Stimulated activated naive CD8-positive, alpha-beta T cell treated with anti-CD3 and anti-CD28 coated beads, Interleukin-15, Interleukin-2, amounts not matched to agents 100 ng/mL and 50 ng/mL, for 24 hours (primary cell): ENCODE data around the gene SLC7A6.

ENCODE experiments used
- H3K27ac Mint-ChIP-seq: one replicate; pipeline ENCODE4 v1.8.0; 2021; ENCODE audit warnings: mild to moderate bottlenecking, mixed read lengths
- H3K27me3 Mint-ChIP-seq: one replicate; pipeline ENCODE4 v1.8.0; 2021; ENCODE audit warnings: mixed read lengths
- H3K36me3 Mint-ChIP-seq: one replicate; pipeline ENCODE4 v1.8.0; 2021; ENCODE audit warnings: low read depth, mixed read lengths
- H3K4me1 Mint-ChIP-seq: one replicate; pipeline ENCODE4 v1.8.0; 2021; ENCODE audit warnings: low read depth, mixed read lengths
- H3K4me3 Mint-ChIP-seq: one replicate; pipeline ENCODE4 v1.8.0; 2021; ENCODE audit warnings: mild to moderate bottlenecking, mixed read lengths
- H3K9me3 Mint-ChIP-seq: one replicate; pipeline ENCODE4 v1.8.0; 2021; ENCODE audit warnings: mixed read lengths

SLC7A6 gene

DNA sequence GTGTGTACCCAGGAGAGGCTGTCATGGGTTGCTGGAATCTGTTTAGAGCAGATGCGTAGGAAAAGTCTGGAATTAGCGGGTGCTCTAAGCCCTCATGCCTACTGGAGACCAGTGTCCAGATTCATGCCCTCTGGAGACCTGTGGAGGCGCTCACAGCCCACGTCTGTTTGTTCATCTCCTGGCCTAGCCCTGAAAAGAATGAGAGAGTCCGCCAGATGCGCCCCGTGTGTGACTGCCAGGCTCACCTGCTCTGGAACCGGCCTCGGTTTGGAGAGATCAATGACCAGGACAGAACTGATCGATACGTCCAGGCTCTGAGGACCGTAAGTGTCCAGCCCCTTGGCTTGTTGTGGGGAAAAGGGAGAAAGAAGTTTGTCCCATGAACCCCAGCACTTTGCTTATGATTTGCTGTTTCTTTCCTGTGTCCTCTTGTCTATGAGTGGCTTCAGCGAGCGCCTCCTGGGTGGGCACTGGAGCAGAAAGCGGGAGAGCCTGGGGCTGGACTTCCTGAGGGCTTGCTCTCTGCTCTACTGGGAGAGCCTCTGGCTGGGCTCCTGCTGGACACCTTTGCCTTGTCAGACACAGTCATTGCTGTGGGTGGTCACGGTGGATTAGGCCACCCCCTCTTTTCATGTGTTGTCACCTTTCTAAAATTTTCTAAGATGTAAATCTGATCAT, 81.8 kb downstream of the SLC7A6 start:
- Mint-ChIP-seq H3K4me1 (peaks cover 13% of the 10 kb centered on the region), H3K36me3 (peaks cover 72% of the 10 kb centered on the region), H3K27me3 (no peaks in the 10 kb centered on the region), H3K9me3 (no peaks in the 10 kb centered on the region), H3K4me3 (no peak overlapping the region), H3K27ac (no peak overlapping the region)

DNA sequence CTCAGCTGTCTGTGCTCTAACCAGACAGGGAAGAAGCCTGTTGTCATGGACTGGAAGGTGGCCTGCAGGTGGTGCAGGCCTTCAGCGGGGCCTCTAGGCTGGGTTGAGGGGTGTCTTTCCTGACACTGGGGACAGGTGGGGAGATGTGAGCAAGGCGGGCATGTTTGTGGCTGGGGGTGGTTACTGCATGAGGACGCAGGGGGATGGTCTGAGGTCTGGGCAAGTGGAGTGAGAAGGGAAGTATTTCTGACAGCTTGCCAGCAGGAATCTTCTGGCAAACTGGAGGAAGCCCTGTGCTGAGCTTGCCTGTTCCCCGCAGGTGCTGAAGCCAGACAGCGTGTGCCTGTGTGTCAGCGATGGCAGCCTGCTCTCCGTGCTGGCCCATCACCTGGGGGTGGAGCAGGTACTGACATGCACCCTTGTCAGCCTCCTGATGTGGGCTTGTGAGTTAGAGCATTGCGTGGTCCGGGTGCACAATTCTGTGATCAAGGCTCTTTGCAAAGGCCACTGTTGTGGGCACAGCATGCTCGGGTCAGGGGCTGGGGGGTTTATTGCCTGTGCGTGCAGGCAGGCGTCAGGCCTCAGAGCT, 82.7 kb downstream of the SLC7A6 start:
- Mint-ChIP-seq H3K27me3 (no peaks in the 10 kb centered on the region), H3K9me3 (no peaks in the 10 kb centered on the region), H3K4me1 (peaks cover 13% of the 10 kb centered on the region), H3K36me3 (peaks cover 73% of the 10 kb centered on the region), H3K4me3 (no peak overlapping the region), H3K27ac (no peak overlapping the region)

GRCh38 chr16:68347605-68348004, 83.3 kb downstream of the SLC7A6 start:
- no peak overlapping the region for H3K4me3 Mint-ChIP-seq
- no peaks in the 10 kb centered on the region for H3K9me3 Mint-ChIP-seq
- H3K36me3 Mint-ChIP-seq: peaks cover 72% of the 10 kb centered on the region
- no peaks in the 10 kb centered on the region for H3K27me3 Mint-ChIP-seq
- no peak overlapping the region for H3K27ac Mint-ChIP-seq
- H3K4me1 Mint-ChIP-seq: peaks cover 13% of the 10 kb centered on the region

DNA sequence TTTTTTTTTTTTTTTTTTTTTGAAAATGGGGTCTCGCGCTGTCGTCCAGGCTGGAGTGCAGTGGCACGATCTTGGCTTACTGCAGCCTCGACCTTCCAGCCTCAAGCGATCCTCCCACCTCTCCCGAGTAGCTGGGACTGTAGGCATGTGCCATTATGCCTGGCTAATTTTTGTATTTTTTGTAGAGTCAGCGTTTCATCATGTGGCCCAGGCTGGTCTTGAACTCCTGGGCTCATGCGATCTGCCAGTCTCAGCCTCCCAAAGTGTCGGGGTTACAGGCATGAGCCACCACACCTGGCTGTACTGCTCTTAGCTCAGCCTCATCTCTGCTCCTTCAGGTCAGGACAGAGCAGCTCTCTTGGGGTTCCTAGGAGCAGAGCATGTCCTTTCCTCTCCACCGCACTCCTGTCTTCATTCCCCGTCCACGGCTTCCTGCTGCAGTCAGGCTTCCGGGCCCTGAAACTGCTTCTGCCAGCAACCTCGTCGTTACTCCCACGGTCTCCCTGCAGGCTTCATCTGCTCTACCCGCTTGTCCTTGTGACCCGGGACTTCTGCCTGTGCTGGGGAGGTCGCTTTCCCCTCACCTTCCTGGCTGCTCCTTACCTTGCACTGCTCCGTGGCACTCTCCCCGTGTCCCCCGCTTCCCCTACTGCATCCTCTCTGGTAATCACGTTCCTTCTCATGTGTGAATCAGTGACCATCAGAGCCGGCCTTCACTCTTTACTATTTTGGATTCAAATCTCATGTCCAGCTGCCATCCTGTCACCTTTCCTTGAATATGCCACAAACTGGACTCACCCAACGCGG, 84.5 kb downstream of the SLC7A6 start:
- H3K9me3 Mint-ChIP-seq: no peaks in the 10 kb centered on the region

GRCh38 chr16:68349838-68350410, 85.6 kb downstream of the SLC7A6 start:
- H3K4me1 Mint-ChIP-seq: peaks cover 11% of the 10 kb centered on the region
- H3K27ac Mint-ChIP-seq: no peak overlapping the region
- H3K27me3 Mint-ChIP-seq: no peaks in the 10 kb centered on the region
- H3K9me3 Mint-ChIP-seq: no peaks in the 10 kb centered on the region
- no peak overlapping the region for H3K4me3 Mint-ChIP-seq
- peaks cover 83% of the 10 kb centered on the region for H3K36me3 Mint-ChIP-seq

More for the DNA sequence above, 84.5 kb downstream of the SLC7A6 start:
- Mint-ChIP-seq H3K4me1 (peaks cover 13% of the 10 kb centered on the region), H3K36me3 (peaks cover 77% of the 10 kb centered on the region), H3K4me3 (no peak overlapping the region), H3K27ac (no peak overlapping the region), H3K27me3 (no peaks in the 10 kb centered on the region)

- Mint-ChIP-seq H3K27me3 (no peaks in the 10 kb centered on the region), H3K9me3 (no peaks in the 10 kb centered on the region), H3K4me3 (no peak overlapping the region), H3K36me3 (peaks cover 83% of the 10 kb centered on the region), H3K27ac (no peak overlapping the region), H3K4me1 (peaks cover 12% of the 10 kb centered on the region)
Observed at GRCh38 chr16:68350813-68351350, 86.6 kb downstream of the SLC7A6 start.
